IMR-90 (cell line): ENCODE data around the gene FJX1. TPM values are rescaled to one million over a fixed set of nuclear protein-coding genes. Genes with fewer than 3 reads are reported as not detected.

Experiments used
- ATAC-seq: fragments of 200-7000 bp; cut with Tn5 transposase; 2 replicates; pipeline ENCODE4 v1.9.1; 2020; ENCODE audit warnings: low read depth, mild to moderate bottlenecking, moderate library complexity
- BruUV-seq: library from RNA; stranded (reverse); fragments of 400-500 nt; replicated peaks from 2 replicates; lab custom pipeline; 2021; lab: Mats Ljungman, UMichigan
- CTCF ChIA-PET: fragments of 300-600 bp; formaldehyde crosslinking; extraction: SDS; loops from one replicate; lab custom pipeline; 2021; ENCODE audit warnings: antibody characterized with exemption; lab: Yijun Ruan, JAX
- POLR2A ChIA-PET: fragments of 300-600 bp; sonication (Branson Sonifier 250); formaldehyde crosslinking; loops from one replicate; lab custom pipeline; 2022; ENCODE audit warnings: antibody characterized with exemption; ENCODE audit not compliant: unreplicated experiment; lab: Charles Lee
- DNase-seq: peaks from one replicate; pipeline ENCODE4 v3.0.0; 2013
- H2AFZ ChIP-seq: replicated peaks from 2 replicates; pipeline ENCODE3; 2013; ENCODE audit warnings: low read length, mild to moderate bottlenecking; ENCODE audit not compliant: poor library complexity
- H2AK5ac ChIP-seq: 2 replicates; pipeline ENCODE4 v1.6.1; 2013; ENCODE audit warnings: low read depth, low read length, inconsistent platforms
- H2AK9ac ChIP-seq: replicated peaks from 2 replicates; pipeline ENCODE3; 2013; ENCODE audit warnings: mild to moderate bottlenecking, low read depth, low read length, moderate library complexity; ENCODE audit not compliant: poor library complexity
- H2BK120ac ChIP-seq: 2 replicates; pipeline ENCODE4 v1.6.1; 2013; ENCODE audit warnings: low read depth, low read length, inconsistent platforms
- H2BK15ac ChIP-seq: 3 replicates; pipeline ENCODE4 v1.6.1; 2013; ENCODE audit warnings: low read depth, low read length, inconsistent platforms
- H2BK20ac ChIP-seq: 2 replicates; pipeline ENCODE4 v1.6.1; 2013; ENCODE audit warnings: low read depth, mild to moderate bottlenecking, inconsistent platforms, low read length, moderate library complexity
- H2BK5ac ChIP-seq: 2 replicates; pipeline ENCODE4 v1.6.1; 2013; ENCODE audit warnings: mild to moderate bottlenecking, low read depth, low read length, inconsistent platforms; ENCODE audit not compliant: poor library complexity, severe bottlenecking
- H3K14ac ChIP-seq: replicated peaks from 2 replicates; pipeline ENCODE4 v1.6.1; 2013; ENCODE audit warnings: low read depth, low read length, inconsistent platforms
- H3K18ac ChIP-seq: 2 replicates; pipeline ENCODE4 v1.6.1; 2013; ENCODE audit warnings: low read depth, low read length, control low read depth
- H3K23ac ChIP-seq: 2 replicates; pipeline ENCODE4 v1.6.1; 2013; ENCODE audit warnings: low read depth, low read length, inconsistent platforms
- H3K27ac ChIP-seq: 2 replicates; pipeline ENCODE4 v1.5.1; 2013; ENCODE audit warnings: mild to moderate bottlenecking, control low read depth, low read length; ENCODE audit not compliant: insufficient read depth
- H3K27me3 ChIP-seq: 2 replicates; pipeline ENCODE4 v1.6.1; 2013; ENCODE audit warnings: low read length; ENCODE audit not compliant: control insufficient read depth, insufficient read depth
- H3K36me3 ChIP-seq: 2 replicates; pipeline ENCODE4 v1.6.1; 2013; ENCODE audit warnings: low read length, mixed read lengths; ENCODE audit not compliant: control insufficient read depth, insufficient read depth
- H3K4ac ChIP-seq: 2 replicates; pipeline ENCODE4 v1.6.1; 2013; ENCODE audit warnings: low read depth, low read length, inconsistent platforms
- H3K4me1 ChIP-seq: 2 replicates; pipeline ENCODE4 v1.6.1; 2013; ENCODE audit warnings: low read length, mixed read lengths; ENCODE audit not compliant: control insufficient read depth, insufficient read depth
- H3K4me2 ChIP-seq: 2 replicates; pipeline ENCODE4 v1.6.1; 2013; ENCODE audit warnings: low read depth, mild to moderate bottlenecking, control low read depth, low read length, moderate library complexity
- H3K4me3 ChIP-seq: 2 replicates; pipeline ENCODE4 v1.5.1; 2013; ENCODE audit warnings: low read depth, mild to moderate bottlenecking, control low read depth, low read length, moderate library complexity; ENCODE audit not compliant: insufficient read depth
- H3K56ac ChIP-seq: 2 replicates; pipeline ENCODE4 v1.6.1; 2013; ENCODE audit warnings: low read length, inconsistent platforms; ENCODE audit not compliant: insufficient read depth; ENCODE audit errors: extremely low read depth
- H3K79me1 ChIP-seq, 2 experiments: 2 replicates each; pipeline ENCODE4 v1.6.1; 2013; ENCODE audit warnings: low read length in 2 of 2, inconsistent platforms in 1 of 2, low read depth in 1 of 2
- H3K9ac ChIP-seq: 2 replicates; pipeline ENCODE4 v1.6.1; 2013; ENCODE audit warnings: low read depth, low read length, control low read depth
- H3K9me1 ChIP-seq: 2 replicates; pipeline ENCODE4 v1.6.1; 2013; ENCODE audit warnings: low read length, inconsistent platforms; ENCODE audit not compliant: insufficient read depth
- H3K9me3 ChIP-seq: 2 replicates; pipeline ENCODE4 v1.6.1; 2013; ENCODE audit warnings: low read length; ENCODE audit not compliant: control insufficient read depth, insufficient read depth
- H4K20me1 ChIP-seq: 2 replicates; pipeline ENCODE4 v1.6.1; 2013; ENCODE audit warnings: low read length, inconsistent platforms; ENCODE audit not compliant: insufficient read depth
- H4K5ac ChIP-seq: 2 replicates; pipeline ENCODE4 v1.6.1; 2013; ENCODE audit warnings: mild to moderate bottlenecking, low read depth, low read length, control low read depth
- H4K8ac ChIP-seq, 2 experiments: 2 replicates each; pipeline ENCODE4 v1.6.1; 2013; ENCODE audit warnings: low read depth in 2 of 2, low read length in 2 of 2, control low read depth in 1 of 2, inconsistent platforms in 1 of 2
- H4K91ac ChIP-seq: 2 replicates; pipeline ENCODE4 v1.6.1; 2013; ENCODE audit warnings: low read depth, low read length, inconsistent platforms; ENCODE audit not compliant: insufficient read depth
- BHLHE40 ChIP-seq: fragments of 150-350 bp; IDR thresholded peaks from 2 replicates; pipeline ENCODE4 v1.6.1; 2016; ENCODE audit warnings: mild to moderate bottlenecking, low read depth, low read length
- MXI1 ChIP-seq: IDR thresholded peaks from 2 replicates; pipeline ENCODE4 v1.6.1; 2012; ENCODE audit warnings: low read depth, mild to moderate bottlenecking, low read length, moderate library complexity, borderline replicate concordance
- SMC3 ChIP-seq: fragments of 150-350 bp; IDR thresholded peaks from 2 replicates; pipeline ENCODE4 v1.6.1; 2016; ENCODE audit warnings: low read depth, mild to moderate bottlenecking, antibody characterized with exemption, low read length, moderate library complexity
- whole genome bisulfite sequencing, 2 experiments: methylation state at CpG; one replicate each; pipeline versions ENCODE4 v1.1.5 to v1.1.7; 2013; ENCODE audit warnings: missing lambda C conversion rate in 2 of 2; ENCODE audit not compliant: insufficient read length in 1 of 2; ENCODE audit errors: extremely low coverage in 2 of 2; 5-methylcytosine and 5-hydroxymethylcytosine counted together
- dilution Hi-C: fragments of 300-500 bp; cut with HindIII; formaldehyde crosslinking; loops from one replicate; pipeline ENCODE4 v1.14.3; 2018; ENCODE audit warnings: low sequenced_read_pairs; ENCODE audit not compliant: unreplicated experiment
- in situ Hi-C: fragments of 300-500 bp; cut with MboI; formaldehyde crosslinking; loops from 3 replicates; pipeline ENCODE4 v1.14.3; 2019; ENCODE audit warnings: low sequenced_read_pairs, inconsistent platforms, mixed read lengths
- intact Hi-C: fragments of 100-400 bp; cut with micrococcal nuclease; formaldehyde crosslinking; loops from 2 replicates; pipeline ENCODE4 v1.10.0; 2022
- polyA plus RNA-seq, 3 experiments: library from polyadenylated mRNA; depleted of rRNA; stranded (reverse); fragments of >200 nt; gene quantifications; 2 replicates each; pipeline ENCODE4 v1.2.3, GENCODE V29; 2012; ENCODE audit warnings: low replicate concordance in 1 of 3
- total RNA-seq: library from RNA; depleted of rRNA; stranded (reverse); fragments of >200 nt; gene quantifications from 2 replicates; pipeline ENCODE4 v1.2.3, GENCODE V29; 2012
- TF ChIP-seq, protein P1 (sequence below): conservative IDR thresholded peaks from 2 replicates; pipeline ENCODE4 v1.5.1; 2012; ENCODE audit warnings: mild to moderate bottlenecking, low read depth, low read length, improper control_type of control experiment

The FJX1 gene
- total and polyA plus RNA-seq, 2 of the 4 experiments (the other 2 are of a cell fraction) = 8.4 to 11.2 TPM

DNA sequence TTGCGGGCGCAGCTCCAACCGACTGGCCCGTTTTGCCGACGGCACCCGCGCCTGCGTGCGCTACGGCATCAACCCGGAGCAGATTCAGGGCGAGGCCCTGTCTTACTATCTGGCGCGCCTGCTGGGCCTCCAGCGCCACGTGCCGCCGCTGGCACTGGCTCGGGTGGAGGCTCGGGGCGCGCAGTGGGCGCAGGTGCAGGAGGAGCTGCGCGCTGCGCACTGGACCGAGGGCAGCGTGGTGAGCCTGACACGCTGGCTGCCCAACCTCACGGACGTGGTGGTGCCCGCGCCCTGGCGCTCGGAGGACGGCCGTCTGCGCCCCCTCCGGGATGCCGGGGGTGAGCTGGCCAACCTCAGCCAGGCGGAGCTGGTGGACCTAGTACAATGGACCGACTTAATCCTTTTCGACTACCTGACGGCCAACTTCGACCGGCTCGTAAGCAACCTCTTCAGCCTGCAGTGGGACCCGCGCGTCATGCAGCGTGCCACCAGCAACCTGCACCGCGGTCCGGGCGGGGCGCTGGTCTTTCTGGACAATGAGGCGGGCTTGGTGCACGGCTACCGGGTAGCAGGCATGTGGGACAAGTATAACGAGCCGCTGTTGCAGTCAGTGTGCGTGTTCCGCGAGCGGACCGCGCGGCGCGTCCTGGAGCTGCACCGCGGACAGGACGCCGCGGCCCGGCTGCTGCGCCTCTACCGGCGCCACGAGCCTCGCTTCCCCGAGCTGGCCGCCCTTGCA lies 1.0 kb downstream of the FJX1 start:
- TF ChIP-seq BHLHE40 (no peak), MXI1 (peak; percentile 83; the same call in 1 of the 2 replicates), SMC3 (0 out of 2 replicates have a peak, but pooled peaks have one; percentile 1)
- TF ChIP-seq, protein P1, sequence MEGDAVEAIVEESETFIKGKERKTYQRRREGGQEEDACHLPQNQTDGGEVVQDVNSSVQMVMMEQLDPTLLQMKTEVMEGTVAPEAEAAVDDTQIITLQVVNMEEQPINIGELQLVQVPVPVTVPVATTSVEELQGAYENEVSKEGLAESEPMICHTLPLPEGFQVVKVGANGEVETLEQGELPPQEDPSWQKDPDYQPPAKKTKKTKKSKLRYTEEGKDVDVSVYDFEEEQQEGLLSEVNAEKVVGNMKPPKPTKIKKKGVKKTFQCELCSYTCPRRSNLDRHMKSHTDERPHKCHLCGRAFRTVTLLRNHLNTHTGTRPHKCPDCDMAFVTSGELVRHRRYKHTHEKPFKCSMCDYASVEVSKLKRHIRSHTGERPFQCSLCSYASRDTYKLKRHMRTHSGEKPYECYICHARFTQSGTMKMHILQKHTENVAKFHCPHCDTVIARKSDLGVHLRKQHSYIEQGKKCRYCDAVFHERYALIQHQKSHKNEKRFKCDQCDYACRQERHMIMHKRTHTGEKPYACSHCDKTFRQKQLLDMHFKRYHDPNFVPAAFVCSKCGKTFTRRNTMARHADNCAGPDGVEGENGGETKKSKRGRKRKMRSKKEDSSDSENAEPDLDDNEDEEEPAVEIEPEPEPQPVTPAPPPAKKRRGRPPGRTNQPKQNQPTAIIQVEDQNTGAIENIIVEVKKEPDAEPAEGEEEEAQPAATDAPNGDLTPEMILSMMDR = 0 out of 2 replicates have a peak, but pooled peaks have one; percentile 3
- Histone ChIP-seq H3K56ac (peak overlapping the region; percentile 87), H3K18ac (peak overlapping the region; percentile 39), H3K4me2 (peak overlapping the region; percentile 87), H3K79me1 (peaks cover 14 to 35% of the 10 kb centered on the region in 2 experiments), H3K4me1 (peaks cover 15% of the 10 kb centered on the region), H2AFZ (peak overlapping the region; percentile 80), H3K27me3 (no peaks in the 10 kb centered on the region), H3K4ac (peak overlapping the region; percentile 94), H3K27ac (peak overlapping the region; percentile 76), H2BK5ac (peak overlapping the region; percentile 82), H2AK9ac (peak overlapping the region; percentile 96), H3K14ac (peak overlapping the region; percentile 97), H3K9ac (peak overlapping the region; percentile 61), H2AK5ac (peak overlapping the region; percentile 64), H3K4me3 (peak overlapping the region; percentile 67), H4K5ac (no peak overlapping the region; the same call in 1 of the 2 replicates), H4K20me1 (no peaks in the 10 kb centered on the region; the same call in 1 of the 2 replicates), H3K23ac (peak overlapping the region; percentile 95), H2BK120ac (peak overlapping the region; percentile 70), H2BK20ac (peak overlapping the region; percentile 26; the same call in 1 of the 2 replicates), H4K8ac (peak overlapping the region; percentile 81 to 83; a peak in 3 of 4 replicates), H3K9me3 (no peaks in the 10 kb centered on the region), H2BK15ac (0 out of 3 replicates have a peak overlapping the region, but pooled peaks have one; percentile 35), H3K36me3 (no peaks in the 10 kb centered on the region), H3K9me1 (peaks cover 14% of the 10 kb centered on the region), H4K91ac (peak overlapping the region; percentile 71)
- intact Hi-C loops (loop anchor here (5.0 kb wide), 3 partner anchors 323 to 533 kb away; partner anchors contain the start of gene LDLRAD3), in situ Hi-C loops (loop anchor here (5.0 to 25.0 kb wide), 3 partner anchors 516 to 843 kb away; no protein-coding TSS in a partner anchor), dilution Hi-C loops (no loop called here)
- ATAC-seq = peak; percentile 2
- 1% methylated on average over 72 of the region's 84 CpGs; no CpG with 5 or more reads in 1 of the 2 experiments for WGBS, 2 experiments
- BruUV-seq = no TSS peak
- POLR2A ChIA-PET = no interaction called here
- peak; percentile 37 for DNase-seq
- CTCF ChIA-PET = interaction anchor here (1.0 to 1.9 kb wide), 3 partner anchors 145 to 513 kb away, joined by 3 to 16 read pairs (median 4); no protein-coding TSS in a partner anchor
